Suprapubic skin (tissue), 3 donors: ENCODE measurements around the gene DALRD3.

Experiments
- POLR2A ChIP-seq, 2 donors: fragments of 450-650 bp; IDR thresholded peaks; one replicate each; pipeline ENCODE4 v1.6.1; 2017; ENCODE audit warnings: antibody characterized with exemption in 2 of 2, mild to moderate bottlenecking in 2 of 2, moderate library complexity in 2 of 2
- TF ChIP-seq, protein P1 (sequence below), 2 donors: fragments of 200-600 bp in 1 of 2; fragments of 450-650 bp in 1 of 2; sonication (generic) in 1 of 2; IDR thresholded peaks; one replicate each; pipeline ENCODE4 v1.5.1; 2016 to 2019; ENCODE audit warnings: antibody characterized with exemption in 2 of 2, mild to moderate bottlenecking in 1 of 2, moderate library complexity in 1 of 2

DNA sequence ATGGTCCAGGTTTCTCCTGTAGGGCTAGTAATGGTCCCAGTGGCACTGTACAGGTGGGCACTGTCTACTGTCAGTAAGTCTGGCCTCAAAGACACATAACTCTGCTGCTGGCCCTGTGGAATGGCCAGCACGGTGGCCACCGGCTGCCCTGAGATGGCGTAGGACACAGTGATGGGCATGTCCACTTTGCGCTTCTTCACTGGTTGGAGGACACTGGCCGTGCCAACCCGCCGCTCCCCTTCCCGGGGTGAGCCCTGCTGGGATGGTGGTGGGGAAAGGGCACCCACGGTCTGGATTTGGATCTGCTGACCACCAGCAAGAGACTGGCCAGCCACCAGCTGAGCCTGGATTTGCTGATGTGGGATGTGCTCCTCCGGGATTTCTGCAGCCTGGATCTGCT is 38.9 kb upstream of the DALRD3 start:
- TF ChIP-seq, protein P1, sequence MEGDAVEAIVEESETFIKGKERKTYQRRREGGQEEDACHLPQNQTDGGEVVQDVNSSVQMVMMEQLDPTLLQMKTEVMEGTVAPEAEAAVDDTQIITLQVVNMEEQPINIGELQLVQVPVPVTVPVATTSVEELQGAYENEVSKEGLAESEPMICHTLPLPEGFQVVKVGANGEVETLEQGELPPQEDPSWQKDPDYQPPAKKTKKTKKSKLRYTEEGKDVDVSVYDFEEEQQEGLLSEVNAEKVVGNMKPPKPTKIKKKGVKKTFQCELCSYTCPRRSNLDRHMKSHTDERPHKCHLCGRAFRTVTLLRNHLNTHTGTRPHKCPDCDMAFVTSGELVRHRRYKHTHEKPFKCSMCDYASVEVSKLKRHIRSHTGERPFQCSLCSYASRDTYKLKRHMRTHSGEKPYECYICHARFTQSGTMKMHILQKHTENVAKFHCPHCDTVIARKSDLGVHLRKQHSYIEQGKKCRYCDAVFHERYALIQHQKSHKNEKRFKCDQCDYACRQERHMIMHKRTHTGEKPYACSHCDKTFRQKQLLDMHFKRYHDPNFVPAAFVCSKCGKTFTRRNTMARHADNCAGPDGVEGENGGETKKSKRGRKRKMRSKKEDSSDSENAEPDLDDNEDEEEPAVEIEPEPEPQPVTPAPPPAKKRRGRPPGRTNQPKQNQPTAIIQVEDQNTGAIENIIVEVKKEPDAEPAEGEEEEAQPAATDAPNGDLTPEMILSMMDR (IDR thresholded peaks at IDR 0.05): no peak
- TF ChIP-seq POLR2A (IDR thresholded peaks at IDR 0.05): no peak
